ENCODE measurements around the gene SLC25A24. TPM values are rescaled to one million over a fixed set of nuclear protein-coding genes. Genes with fewer than 3 reads are reported as not detected.

The SLC25A24 gene
- total RNA-seq, 2 donors from 2014 or later = 14.4 to 20.7 TPM

GRCh38 chr1:108114033-108114599, 86.0 kb downstream of the SLC25A24 start:
- no peak overlapping the region for H3K27ac ChIP-seq
- no peak for DNase-seq (ENCODE audit: low spot score)
- no peak for TF ChIP-seq CTCF (IDR thresholded peaks at IDR 0.05)
- no peaks in the 10 kb centered on the region for H3K36me3 ChIP-seq
- H3K4me3 ChIP-seq = no peak overlapping the region
- no peaks in the 10 kb centered on the region for H3K9me3 ChIP-seq
- no peaks in the 10 kb centered on the region for H3K27me3 ChIP-seq
- peaks cover 0 to 13% of the 10 kb centered on the region in 2 donors for H3K4me1 ChIP-seq

GRCh38 chr1:108113496-108113895, 86.6 kb downstream of the SLC25A24 start:
- no peak overlapping the region for H3K4me3 ChIP-seq
- H3K27me3 ChIP-seq = no peaks in the 10 kb centered on the region
- H3K36me3 ChIP-seq = no peaks in the 10 kb centered on the region
- no peak for TF ChIP-seq CTCF (IDR thresholded peaks at IDR 0.05)
- peaks cover 0 to 6% of the 10 kb centered on the region in 2 donors for H3K4me1 ChIP-seq
- H3K9me3 ChIP-seq = no peaks in the 10 kb centered on the region
- no peak overlapping the region for H3K27ac ChIP-seq
- DNase-seq (ENCODE audit: low spot score) = no peak

GRCh38 chr1:108109295-108109973, 90.7 kb downstream of the SLC25A24 start:
- no peak for TF ChIP-seq CTCF (IDR thresholded peaks at IDR 0.05)
- no peak for DNase-seq (ENCODE audit: low spot score)
- Histone ChIP-seq H3K36me3 (no peaks in the 10 kb centered on the region), H3K27me3 (no peaks in the 10 kb centered on the region), H3K27ac (no peak overlapping the region), H3K9me3 (peaks cover 0 to 4% of the 10 kb centered on the region in 2 donors), H3K4me1 (no peaks in the 10 kb centered on the region), H3K4me3 (no peak overlapping the region)

- Histone ChIP-seq H3K9me3 (peaks cover 0 to 4% of the 10 kb centered on the region in 2 donors), H3K36me3 (no peaks in the 10 kb centered on the region), H3K4me3 (no peak overlapping the region), H3K27me3 (no peaks in the 10 kb centered on the region), H3K4me1 (no peaks in the 10 kb centered on the region), H3K27ac (no peak overlapping the region)
- TF ChIP-seq CTCF (IDR thresholded peaks at IDR 0.05) = no peak
- no peak for DNase-seq (ENCODE audit: low spot score)
Observed at GRCh38 chr1:108108119-108108518, 92.0 kb downstream of the SLC25A24 start.

GRCh38 chr1:108107658-108108057, 92.5 kb downstream of the SLC25A24 start:
- no peak for TF ChIP-seq CTCF (IDR thresholded peaks at IDR 0.05)
- Histone ChIP-seq H3K4me3 (no peak overlapping the region), H3K9me3 (peaks cover 0 to 4% of the 10 kb centered on the region in 2 donors), H3K4me1 (no peaks in the 10 kb centered on the region), H3K27ac (no peak overlapping the region), H3K36me3 (no peaks in the 10 kb centered on the region), H3K27me3 (no peaks in the 10 kb centered on the region)
- DNase-seq (ENCODE audit: low spot score) = no peak

Data from right atrium auricular region (tissue), 2 donors.